ENCODE measurements around the gene TMEM163.

Gene TMEM163

DNA sequence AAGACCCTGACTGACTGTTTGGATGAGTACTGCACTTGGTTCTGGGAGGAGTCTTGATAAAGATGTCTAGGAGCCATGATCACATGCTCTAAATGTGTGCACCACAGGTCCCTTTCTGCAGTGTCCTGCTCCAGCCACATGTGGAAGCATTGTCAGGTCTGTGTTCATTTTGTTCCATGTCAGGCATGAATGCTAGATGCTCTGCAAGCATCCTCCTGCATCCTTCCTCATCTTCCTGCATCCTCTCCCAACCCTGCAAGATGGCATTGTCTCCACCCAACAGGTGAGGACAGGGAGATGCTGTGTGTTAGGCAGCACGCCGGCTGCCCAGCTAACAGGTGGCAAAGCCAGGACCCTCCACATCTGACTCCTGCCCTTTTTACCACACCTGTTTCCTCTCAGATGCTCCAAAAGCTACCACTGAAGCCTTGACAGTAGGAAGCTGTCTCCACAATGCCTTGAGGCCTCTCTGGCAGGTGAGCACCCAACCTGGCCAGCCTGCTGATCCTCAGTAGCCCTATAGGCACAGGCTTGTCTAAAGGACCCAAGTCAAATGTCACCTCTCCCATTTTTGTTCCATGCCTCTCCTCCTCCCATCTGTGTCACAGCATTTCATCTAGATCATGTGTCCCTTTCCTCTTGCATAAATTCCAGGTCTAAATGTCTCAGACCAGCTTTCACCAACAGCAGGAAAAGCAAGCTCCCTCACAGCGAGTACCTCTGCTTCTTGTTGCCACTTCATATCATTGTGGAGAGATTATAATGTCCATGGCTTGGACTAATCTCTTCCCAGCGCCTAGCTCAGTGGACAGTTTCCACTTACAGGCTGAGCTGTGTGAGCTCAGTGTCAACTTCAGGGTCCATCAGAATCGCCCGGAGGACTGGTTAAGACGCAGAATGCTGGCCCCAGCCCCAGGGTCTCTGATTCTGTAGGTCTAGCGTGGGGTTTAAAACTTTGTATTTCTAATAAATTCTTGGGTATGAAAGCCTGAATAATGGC lies 55.0 kb downstream of the TMEM163 start:
- Histone ChIP-seq H3K27ac (ENCODE audit: extremely low read depth, low read depth, low read length) (no peak overlapping the region), H3K4me1 (ENCODE audit: control insufficient read depth, insufficient read depth, low read length) (no peaks in the 10 kb centered on the region), H3K9me3 (ENCODE audit: control insufficient read depth, insufficient read depth, low read depth, low read length) (no peaks in the 10 kb centered on the region), H3K36me3 (ENCODE audit: control insufficient read depth in 2 of 2, insufficient read depth in 1 of 2, low read length in 2 of 2) (no peaks in the 10 kb centered on the region), H3K4me3 (ENCODE audit: low read depth, low read length) (no peak overlapping the region)
- ChIA-PET CTCF (interaction anchor here (0.6 kb wide), 1 partner anchor 16 kb away, joined by 3 read pairs; no protein-coding TSS in a partner anchor), POLR2A (no interaction called here)
- no peak for TF ChIP-seq ZFHX2 (tag by site-specific recombination; conservative IDR thresholded peaks at IDR 0.05)
- TF ChIP-seq ZNF792 (tag by site-specific recombination; IDR thresholded peaks at IDR 0.05): no peak
- TF ChIP-seq ZNF202 (tag by site-specific recombination; IDR thresholded peaks at IDR 0.05; ENCODE audit: borderline replicate concordance): no peak
- TF ChIP-seq, protein P1, sequence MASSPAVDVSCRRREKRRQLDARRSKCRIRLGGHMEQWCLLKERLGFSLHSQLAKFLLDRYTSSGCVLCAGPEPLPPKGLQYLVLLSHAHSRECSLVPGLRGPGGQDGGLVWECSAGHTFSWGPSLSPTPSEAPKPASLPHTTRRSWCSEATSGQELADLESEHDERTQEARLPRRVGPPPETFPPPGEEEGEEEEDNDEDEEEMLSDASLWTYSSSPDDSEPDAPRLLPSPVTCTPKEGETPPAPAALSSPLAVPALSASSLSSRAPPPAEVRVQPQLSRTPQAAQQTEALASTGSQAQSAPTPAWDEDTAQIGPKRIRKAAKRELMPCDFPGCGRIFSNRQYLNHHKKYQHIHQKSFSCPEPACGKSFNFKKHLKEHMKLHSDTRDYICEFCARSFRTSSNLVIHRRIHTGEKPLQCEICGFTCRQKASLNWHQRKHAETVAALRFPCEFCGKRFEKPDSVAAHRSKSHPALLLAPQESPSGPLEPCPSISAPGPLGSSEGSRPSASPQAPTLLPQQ (tag by site-specific recombination; IDR thresholded peaks at IDR 0.05): no peak
- no peak for TF ChIP-seq ZNF626 (tag by site-specific recombination; IDR thresholded peaks at IDR 0.05)
- no peak for TF ChIP-seq ZNF791 (tag by site-specific recombination; IDR thresholded peaks at IDR 0.05)
- no peak for TF ChIP-seq ZNF391 (tag by site-specific recombination; IDR thresholded peaks at IDR 0.05; ENCODE audit: borderline replicate concordance, low read depth)
- TF ChIP-seq ZNF830 (tag by site-specific recombination; IDR thresholded peaks at IDR 0.05; ENCODE audit: low read depth): no peak
- TF ChIP-seq YY2 (tag by site-specific recombination; IDR thresholded peaks at IDR 0.05): no peak

DNA sequence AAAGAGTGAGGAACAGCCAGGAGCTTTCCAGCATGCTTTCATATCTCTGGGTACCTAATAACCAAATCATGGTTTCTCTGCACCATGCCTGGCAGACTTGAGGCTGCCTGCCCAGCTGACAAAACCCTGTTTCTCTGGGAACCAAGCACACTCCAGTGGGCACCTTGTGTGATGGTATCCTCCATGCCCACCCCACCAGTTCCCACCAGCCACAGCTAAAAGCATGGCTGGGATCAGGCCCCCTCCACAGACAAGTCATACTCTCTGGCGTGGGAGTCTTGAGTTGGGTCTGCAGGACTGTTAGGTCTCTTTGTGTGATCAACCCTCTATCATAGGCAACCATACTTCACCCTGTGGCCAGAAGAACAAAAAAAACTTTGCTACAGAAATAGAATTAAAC lies 56.0 kb downstream of the TMEM163 start:
- ChIA-PET POLR2A (no interaction called here), CTCF (no interaction called here)
- Histone ChIP-seq H3K27ac (ENCODE audit: extremely low read depth, low read depth, low read length) (no peak overlapping the region), H3K9me3 (ENCODE audit: control insufficient read depth, insufficient read depth, low read depth, low read length) (no peaks in the 10 kb centered on the region), H3K4me3 (ENCODE audit: low read depth, low read length) (no peak overlapping the region), H3K4me1 (ENCODE audit: control insufficient read depth, insufficient read depth, low read length) (no peaks in the 10 kb centered on the region), H3K36me3 (ENCODE audit: control insufficient read depth in 2 of 2, insufficient read depth in 1 of 2, low read length in 2 of 2) (no peaks in the 10 kb centered on the region)
- TF ChIP-seq ZNF768 (tag by site-specific recombination; IDR thresholded peaks at IDR 0.05) (no peak), ZNF629 (tag by site-specific recombination; IDR thresholded peaks at IDR 0.05) (no peak)
- TF ChIP-seq, protein P2, sequence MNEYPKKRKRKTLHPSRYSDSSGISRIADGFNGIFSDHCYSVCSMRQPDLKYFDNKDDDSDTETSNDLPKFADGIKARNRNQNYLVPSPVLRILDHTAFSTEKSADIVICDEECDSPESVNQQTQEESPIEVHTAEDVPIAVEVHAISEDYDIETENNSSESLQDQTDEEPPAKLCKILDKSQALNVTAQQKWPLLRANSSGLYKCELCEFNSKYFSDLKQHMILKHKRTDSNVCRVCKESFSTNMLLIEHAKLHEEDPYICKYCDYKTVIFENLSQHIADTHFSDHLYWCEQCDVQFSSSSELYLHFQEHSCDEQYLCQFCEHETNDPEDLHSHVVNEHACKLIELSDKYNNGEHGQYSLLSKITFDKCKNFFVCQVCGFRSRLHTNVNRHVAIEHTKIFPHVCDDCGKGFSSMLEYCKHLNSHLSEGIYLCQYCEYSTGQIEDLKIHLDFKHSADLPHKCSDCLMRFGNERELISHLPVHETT (tag by site-specific recombination; IDR thresholded peaks at IDR 0.05): no peak

DNA sequence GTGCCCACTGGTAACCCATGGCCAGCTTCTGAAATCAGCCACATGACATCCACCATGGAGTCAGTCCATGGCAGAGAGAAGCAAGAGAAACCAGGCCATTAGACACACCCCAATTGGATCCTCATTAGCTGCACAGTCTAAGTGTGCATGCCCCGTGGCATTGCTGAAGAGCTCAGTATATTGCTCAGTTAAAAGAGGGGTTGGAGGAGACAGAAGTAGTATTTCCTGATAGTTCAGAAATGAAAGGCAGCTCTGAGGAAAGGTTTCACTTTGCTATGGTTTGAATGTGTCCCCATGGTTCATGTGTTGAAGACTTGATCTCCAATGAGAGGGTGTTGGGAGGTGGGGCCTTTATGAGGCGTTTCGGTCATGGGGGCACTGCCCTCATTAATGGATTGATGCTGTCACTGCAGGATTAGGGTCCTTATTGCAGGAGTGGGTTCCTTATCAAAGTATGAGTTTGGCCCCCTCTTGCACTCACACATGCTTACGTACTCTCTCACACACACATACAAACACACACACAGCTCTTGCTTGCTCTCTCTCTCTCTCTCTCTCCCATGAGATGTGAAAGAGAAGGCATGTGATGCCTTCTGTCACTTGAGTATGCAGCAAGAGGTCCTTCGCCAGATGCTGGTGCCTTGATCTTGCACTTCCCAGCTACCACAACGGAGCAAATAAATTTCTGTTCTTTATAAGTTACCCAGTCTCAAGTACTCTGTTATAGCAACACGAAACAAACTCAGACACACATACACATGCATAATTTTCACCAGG lies 58.0 kb downstream of the TMEM163 start:
- TF ChIP-seq ZNF350 (tag by site-specific recombination; IDR thresholded peaks at IDR 0.05): no peak
- no peak for TF ChIP-seq REPIN1 (tag by site-specific recombination; IDR thresholded peaks at IDR 0.05; ENCODE audit: low read depth)
- TF ChIP-seq ZNF157 (tag by site-specific recombination; IDR thresholded peaks at IDR 0.05): no peak
- TF ChIP-seq ZNF510 (tag by site-specific recombination; IDR thresholded peaks at IDR 0.05; ENCODE audit: insufficient replicate concordance): no peak
- ChIA-PET POLR2A (interaction anchor here (0.7 kb wide), 2 partner anchors 10 to 13 kb away, joined by 4 to 5 read pairs; no protein-coding TSS in a partner anchor), CTCF (interaction anchor here (0.7 to 1.4 kb wide), 3 partner anchors 61 to 234 kb away, joined by 3 to 4 read pairs (median 3); no protein-coding TSS in a partner anchor)
- no peaks in the 10 kb centered on the region for H3K9me3 ChIP-seq (ENCODE audit: control insufficient read depth, insufficient read depth, low read depth, low read length)
- no peaks in the 10 kb centered on the region for H3K36me3 ChIP-seq (ENCODE audit: control insufficient read depth in 2 of 2, insufficient read depth in 1 of 2, low read length in 2 of 2)
- no peak overlapping the region for H3K27ac ChIP-seq (ENCODE audit: extremely low read depth, low read depth, low read length)
- H3K4me3 ChIP-seq (ENCODE audit: low read depth, low read length): no peak overlapping the region
- H3K4me1 ChIP-seq (ENCODE audit: control insufficient read depth, insufficient read depth, low read length): no peaks in the 10 kb centered on the region
